Esophagus muscularis mucosa (tissue), 4 donors: ENCODE results near the gene CDON. TPM values are rescaled to one million over a fixed set of nuclear protein-coding genes. Genes with fewer than 3 reads are reported as not detected.

Experiments used
- DNase-seq: peaks from one replicate; pipeline ENCODE4 v3.0.0-alpha.2; 2017; ENCODE audit errors: extremely low spot score
- H3K27ac ChIP-seq, 4 donors: fragments of 200-600 bp; sonication (generic); replicated peaks in 1 of 4; 1 replicate in 3 of 4; 2 replicates in 1 of 4; pipeline ENCODE4 v1.5.1; 2016 to 2019; ENCODE audit warnings: mild to moderate bottlenecking in 1 of 4
- H3K27me3 ChIP-seq, 4 donors: fragments of 200-600 bp; sonication (generic); one replicate each; pipeline versions ENCODE4 v1.5.1 to v1.6.0; 2016 to 2019
- H3K36me3 ChIP-seq, 4 donors: fragments of 200-600 bp; sonication (generic); one replicate each; pipeline ENCODE4 v1.5.1; 2016 to 2019
- H3K4me1 ChIP-seq, 4 donors: fragments of 200-600 bp; sonication (generic); one replicate each; pipeline ENCODE4 v1.5.1; 2016 to 2019
- H3K4me3 ChIP-seq, 4 donors: fragments of 200-600 bp; sonication (generic); 1 replicate in 2 of 4; 2 replicates in 2 of 4; pipeline ENCODE4 v1.5.1; 2016 to 2019; ENCODE audit warnings: mild to moderate bottlenecking in 4 of 4, moderate library complexity in 1 of 4
- H3K9me3 ChIP-seq, 4 donors: fragments of 200-600 bp; sonication (generic); 1 replicate in 3 of 4; 2 replicates in 1 of 4; pipeline ENCODE4 v1.5.1; 2016 to 2019
- EP300 ChIP-seq: sonication (generic); formaldehyde crosslinking; IDR thresholded peaks from one replicate; pipeline ENCODE4 v1.6.1; 2017; ENCODE audit warnings: antibody characterized with exemption
- POLR2A ChIP-seq: fragments of 450-650 bp; IDR thresholded peaks from one replicate; pipeline ENCODE4 v1.6.1; 2017; ENCODE audit warnings: antibody characterized with exemption, moderate library complexity, mild to moderate bottlenecking, low read depth
- POLR2AphosphoS5 ChIP-seq, 2 donors: sonication (generic); formaldehyde crosslinking; IDR thresholded peaks; one replicate each; pipeline ENCODE4 v1.6.1; 2017; ENCODE audit warnings: antibody characterized with exemption in 2 of 2
- WGBS: methylation state at CpG from one replicate; pipeline ENCODE4 v1.1.5; 2018; 5-methylcytosine and 5-hydroxymethylcytosine counted together
- intact Hi-C: fragments of 100-400 bp; cut with DNase I; formaldehyde crosslinking; loops from one replicate; pipeline ENCODE4 v1.15.1; 2023
- total RNA-seq, 4 donors: library from RNA; depleted of rRNA; stranded (reverse); fragments of >200 nt; gene quantifications; one replicate each; pipeline versions ENCODE4 v1.1.0 to v1.2.1, GENCODE V29; 2016
- TF ChIP-seq, protein P1 (sequence below), 3 experiments: fragments of 200-600 bp in 2 of 3; fragments of 450-650 bp in 1 of 3; sonication (generic) in 2 of 3; IDR thresholded peaks; one replicate each; pipeline ENCODE4 v1.5.1; 2017 to 2019; ENCODE audit warnings: antibody characterized with exemption in 3 of 3, mild to moderate bottlenecking in 2 of 3, moderate library complexity in 1 of 3

Gene CDON
- total RNA-seq, 4 donors from 2014 or later = 16.6 to 42.7 (median 28.1) TPM

DNA sequence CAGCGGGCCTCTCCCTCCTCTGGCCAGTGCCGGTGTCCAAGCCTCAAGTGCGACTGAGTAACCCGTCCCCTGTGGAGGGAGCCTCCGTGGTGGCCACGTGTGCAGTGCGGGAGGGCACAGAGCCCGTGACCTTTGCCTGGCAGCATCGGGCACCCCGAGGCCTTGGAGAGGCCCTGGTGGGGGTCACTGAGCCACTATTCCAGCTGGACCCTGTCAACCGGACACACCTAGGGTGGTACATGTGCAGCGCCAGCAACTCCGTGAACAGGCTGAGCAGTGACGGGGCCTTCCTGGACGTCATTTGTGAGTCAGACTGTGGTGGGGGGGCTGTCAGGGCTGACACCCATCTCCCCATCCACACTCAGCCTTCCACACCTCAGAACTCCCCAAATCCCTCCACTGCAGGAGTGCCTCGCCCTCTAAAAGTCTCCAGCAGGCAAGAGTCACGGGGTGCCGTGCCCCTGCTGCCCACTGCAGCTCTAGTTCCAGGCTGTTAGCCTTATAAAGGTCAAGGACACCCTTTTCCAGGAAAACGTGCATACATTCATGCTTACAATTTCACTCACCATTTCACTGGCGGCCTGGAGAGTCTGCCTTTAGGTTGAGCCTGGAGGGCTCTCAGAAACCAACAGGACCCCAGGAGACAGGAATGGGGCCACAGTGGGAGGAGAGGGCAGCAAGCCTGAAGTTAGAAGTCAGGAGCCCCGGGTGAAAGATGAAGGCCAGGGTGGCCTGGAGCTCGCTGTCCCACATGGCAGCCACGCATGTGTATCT, 114.2 kb downstream of the CDON start:
- H3K27ac ChIP-seq = no peak overlapping the region
- H3K4me3 ChIP-seq = no peak overlapping the region
- H3K36me3 ChIP-seq = no peaks in the 10 kb centered on the region
- H3K4me1 ChIP-seq = peaks cover 19 to 31% (median 29%) of the 10 kb centered on the region in 4 donors
- TF ChIP-seq EP300 (no peak), POLR2A (no peak), POLR2AphosphoS5 (IDR thresholded peaks at IDR 0.05) (no peak)
- TF ChIP-seq, protein P1, sequence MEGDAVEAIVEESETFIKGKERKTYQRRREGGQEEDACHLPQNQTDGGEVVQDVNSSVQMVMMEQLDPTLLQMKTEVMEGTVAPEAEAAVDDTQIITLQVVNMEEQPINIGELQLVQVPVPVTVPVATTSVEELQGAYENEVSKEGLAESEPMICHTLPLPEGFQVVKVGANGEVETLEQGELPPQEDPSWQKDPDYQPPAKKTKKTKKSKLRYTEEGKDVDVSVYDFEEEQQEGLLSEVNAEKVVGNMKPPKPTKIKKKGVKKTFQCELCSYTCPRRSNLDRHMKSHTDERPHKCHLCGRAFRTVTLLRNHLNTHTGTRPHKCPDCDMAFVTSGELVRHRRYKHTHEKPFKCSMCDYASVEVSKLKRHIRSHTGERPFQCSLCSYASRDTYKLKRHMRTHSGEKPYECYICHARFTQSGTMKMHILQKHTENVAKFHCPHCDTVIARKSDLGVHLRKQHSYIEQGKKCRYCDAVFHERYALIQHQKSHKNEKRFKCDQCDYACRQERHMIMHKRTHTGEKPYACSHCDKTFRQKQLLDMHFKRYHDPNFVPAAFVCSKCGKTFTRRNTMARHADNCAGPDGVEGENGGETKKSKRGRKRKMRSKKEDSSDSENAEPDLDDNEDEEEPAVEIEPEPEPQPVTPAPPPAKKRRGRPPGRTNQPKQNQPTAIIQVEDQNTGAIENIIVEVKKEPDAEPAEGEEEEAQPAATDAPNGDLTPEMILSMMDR (IDR thresholded peaks at IDR 0.05) = no peak
- intact Hi-C loops = no loop called here
- WGBS = 89% methylated on average over 16 of the region's 23 CpGs
- no peaks in the 10 kb centered on the region for H3K9me3 ChIP-seq
- DNase-seq = peak; percentile 91
- no peaks in the 10 kb centered on the region for H3K27me3 ChIP-seq

DNA sequence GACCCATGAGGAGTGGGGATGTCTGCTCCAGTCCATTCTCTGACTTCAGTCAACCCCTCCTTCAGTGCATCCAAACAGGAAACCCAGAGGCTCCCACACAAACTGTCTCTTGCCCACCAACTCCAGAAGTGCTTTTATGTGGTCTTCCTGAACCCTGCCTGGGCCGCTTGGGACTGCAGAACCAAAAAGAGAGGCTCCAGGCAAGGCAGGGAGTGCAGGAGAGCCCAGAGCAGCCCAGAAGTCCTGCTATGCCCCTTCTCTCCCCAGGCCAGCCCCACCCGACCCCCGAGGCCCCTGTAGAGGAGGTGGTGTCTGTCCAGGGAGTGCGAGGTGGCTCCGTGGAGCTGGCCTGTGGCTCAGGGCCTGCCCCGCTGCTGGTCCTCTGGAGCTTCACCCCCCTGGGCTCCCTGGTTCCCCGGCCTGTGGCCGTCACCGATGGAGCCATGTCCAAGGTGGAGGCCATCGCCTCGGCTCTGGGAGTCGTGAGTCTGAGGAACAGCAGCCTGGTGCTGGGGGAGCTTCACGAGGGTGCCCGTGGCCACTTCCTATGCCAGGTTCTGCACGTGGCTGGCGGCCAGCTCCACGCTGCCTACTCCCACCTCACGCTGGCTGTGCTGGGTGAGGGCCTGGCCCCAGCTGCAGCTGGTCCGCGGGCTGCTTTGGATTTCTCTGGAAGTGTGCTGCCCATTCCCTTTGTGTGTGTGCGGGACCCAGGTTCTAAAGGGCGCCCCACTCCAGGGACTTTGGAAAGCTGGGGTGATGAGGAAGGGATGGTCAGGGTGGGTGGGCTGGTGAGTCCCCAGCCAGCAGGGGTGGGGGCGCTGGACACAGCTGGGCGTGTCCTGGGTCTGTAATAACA, 115.0 kb downstream of the CDON start:
- intact Hi-C loops = no loop called here
- 92% methylated on average over 9 of the region's 24 CpGs for WGBS
- Histone ChIP-seq H3K27me3 (no peaks in the 10 kb centered on the region), H3K36me3 (no peaks in the 10 kb centered on the region), H3K9me3 (no peaks in the 10 kb centered on the region), H3K4me1 (peaks cover 13 to 22% (median 21%) of the 10 kb centered on the region in 4 donors), H3K27ac (no peak overlapping the region), H3K4me3 (no peak overlapping the region)
- TF ChIP-seq POLR2A (no peak), EP300 (no peak), POLR2AphosphoS5 (IDR thresholded peaks at IDR 0.05) (no peak)
- TF ChIP-seq, protein P1 (IDR thresholded peaks at IDR 0.05) = no peak
- DNase-seq = peak; percentile 70

DNA sequence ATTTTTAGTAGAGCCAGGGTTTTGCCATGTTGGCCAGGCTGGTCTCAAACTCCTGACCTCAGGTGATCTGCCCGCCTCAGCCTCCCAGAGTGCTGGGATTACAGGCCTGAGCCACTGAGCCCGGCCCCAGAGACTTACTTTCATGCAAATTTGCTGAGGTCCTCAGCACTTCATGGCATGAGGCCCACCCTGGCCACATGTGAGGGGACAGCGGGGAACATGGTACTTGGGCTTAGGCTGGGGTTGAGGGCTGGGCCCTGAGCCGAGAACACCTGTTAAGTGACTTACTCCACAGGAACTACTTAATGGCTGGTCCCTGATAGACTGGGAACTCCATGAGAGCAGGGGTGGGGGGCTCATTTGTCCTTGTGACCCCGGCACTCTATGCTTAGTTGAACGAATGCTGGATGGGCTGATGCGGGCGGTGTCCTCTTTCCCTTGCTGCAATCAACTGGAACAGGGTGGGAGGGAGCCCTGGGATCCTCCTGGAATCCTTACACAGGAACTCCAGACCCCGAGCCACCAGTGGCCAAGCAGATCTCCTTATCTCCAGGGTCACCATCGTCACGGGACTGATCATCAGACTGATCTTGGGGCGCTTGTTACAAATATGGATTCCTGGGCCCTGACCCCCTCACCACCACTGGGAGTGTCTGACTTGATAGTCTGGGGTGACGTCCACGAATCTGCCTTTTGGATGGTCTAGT, 115.8 kb downstream of the CDON start:
- H3K27me3 ChIP-seq = no peaks in the 10 kb centered on the region
- intact Hi-C loops = no loop called here
- H3K27ac ChIP-seq = no peak overlapping the region
- no peaks in the 10 kb centered on the region for H3K36me3 ChIP-seq
- WGBS = 100% methylated on average over 5 of the region's 14 CpGs
- DNase-seq = peak; percentile 66
- peaks cover 15 to 19% (median 18%) of the 10 kb centered on the region in 4 donors for H3K4me1 ChIP-seq
- TF ChIP-seq, protein P1 (IDR thresholded peaks at IDR 0.05) = no peak
- TF ChIP-seq POLR2AphosphoS5 (IDR thresholded peaks at IDR 0.05) (no peak), POLR2A (no peak), EP300 (no peak)
- H3K9me3 ChIP-seq = no peaks in the 10 kb centered on the region
- no peak overlapping the region for H3K4me3 ChIP-seq

DNA sequence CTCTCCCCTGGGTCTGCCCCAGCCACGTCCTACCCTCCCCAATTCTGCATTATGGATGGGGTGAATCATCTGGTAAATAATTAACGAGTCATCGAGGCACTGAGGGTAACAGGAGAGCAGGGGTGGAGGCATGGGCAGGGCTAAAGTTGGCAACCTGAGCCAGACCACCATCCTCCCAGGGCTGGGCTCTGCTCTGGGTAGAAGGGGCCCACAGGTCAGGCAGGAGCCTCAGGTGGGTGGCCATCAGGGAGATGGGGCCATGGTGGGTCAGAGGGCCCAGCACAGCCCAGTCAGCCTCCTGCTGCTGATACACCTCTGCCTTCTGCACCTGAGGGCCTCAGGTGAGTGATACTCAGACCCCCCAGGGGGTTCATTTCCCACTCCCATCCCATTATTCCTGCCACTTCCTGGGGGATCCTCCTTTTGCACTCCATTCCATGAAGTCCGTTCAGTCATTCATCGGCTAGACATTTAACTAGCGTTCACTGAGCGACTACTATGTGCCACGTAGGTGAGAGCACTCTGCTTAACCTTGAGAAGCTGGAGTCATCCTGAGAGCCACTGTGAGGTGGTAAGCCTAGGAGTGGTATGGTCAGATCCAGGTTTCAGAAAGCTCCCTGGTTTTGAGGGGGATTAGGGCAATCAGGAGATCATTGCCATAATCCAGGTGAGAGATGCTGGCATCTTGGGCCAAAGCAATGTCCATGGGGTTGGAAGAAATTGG, 116.7 kb downstream of the CDON start, which contains the start of gene VSIG10L2:
Gene VSIG10L2, plus strand, starts transcription at position 248 of the 724 bp plus-strand sequence. Its CDS starts 12 bp downstream, at position 260.
- intact Hi-C loops = no loop called here
- Histone ChIP-seq H3K4me1 (peaks cover 6 to 15% (median 12%) of the 10 kb centered on the region in 4 donors), H3K9me3 (no peaks in the 10 kb centered on the region), H3K36me3 (no peaks in the 10 kb centered on the region), H3K4me3 (no peak within 1 kb of the TSS), H3K27ac (no peak within 1 kb of the TSS), H3K27me3 (no peaks in the 10 kb centered on the region)
- TF ChIP-seq EP300 (no peak), POLR2A (no peak), POLR2AphosphoS5 (IDR thresholded peaks at IDR 0.05) (no peak)
- TF ChIP-seq, protein P1 (IDR thresholded peaks at IDR 0.05) = no peak
- peak; percentile 82 for DNase-seq
- 91% methylated on average over 8 of the region's 8 CpGs for WGBS
